CD4-positive, alpha-beta T cell (primary cell): Measurements from ENCODE around the gene CMTR1. TPM values are rescaled to one million over a fixed set of nuclear protein-coding genes. Genes with fewer than 3 reads are reported as not detected.

ENCODE experiments used
- ATAC-seq: fragments of 200-7000 bp; cut with Tn5 transposase; one replicate; pipeline ENCODE4 v1.10.0; 2022; ENCODE audit warnings: mild to moderate bottlenecking; ENCODE audit not compliant: poor library complexity
- CTCF ChIA-PET: fragments of 350-600 bp; sonication (Branson Sonifier 250); formaldehyde crosslinking; loops from one replicate; lab custom pipeline; 2021; ENCODE audit warnings: antibody characterized with exemption, inconsistent platforms; lab: Charles Lee
- POLR2A ChIA-PET: fragments of 350-600 bp; sonication (Branson Sonifier 250); formaldehyde crosslinking; loops from one replicate; lab custom pipeline; 2021; ENCODE audit warnings: antibody characterized with exemption, inconsistent platforms; lab: Charles Lee
- DNase-seq, 14 experiments: peaks; one replicate each; pipeline ENCODE4 v3.0.0-alpha.2; 2013 to 2020; ENCODE audit warnings: mixed read lengths in 2 of 14
- H3K27ac ChIP-seq, 2 donors: one replicate each; pipeline versions ENCODE4 v1.5.1 to v1.7.0; 2013; ENCODE audit warnings: low read length in 2 of 2, low read depth in 1 of 2, mild to moderate bottlenecking in 1 of 2
- H3K27me3 ChIP-seq, 2 experiments: 1 replicate in 1 of 2; 2 replicates in 1 of 2; pipeline versions ENCODE4 v1.6.1 to v1.7.0; 2013; ENCODE audit warnings: low read length in 2 of 2, control low read depth in 1 of 2, mild to moderate bottlenecking in 1 of 2, moderate library complexity in 1 of 2; ENCODE audit not compliant: insufficient read depth in 2 of 2, control insufficient read depth in 1 of 2
- H3K36me3 ChIP-seq: one replicate; pipeline ENCODE4 v1.6.1; 2013; ENCODE audit warnings: low read length, control low read depth; ENCODE audit not compliant: insufficient read depth
- H3K4me1 ChIP-seq: one replicate; pipeline ENCODE4 v1.6.1; 2013; ENCODE audit warnings: low read length, control low read depth; ENCODE audit not compliant: insufficient read depth
- H3K4me3 ChIP-seq: one replicate; pipeline ENCODE4 v1.5.1; 2013; ENCODE audit warnings: mild to moderate bottlenecking, low read length, moderate library complexity
- H3K9me3 ChIP-seq, 2 experiments: 1 replicate in 1 of 2; 2 replicates in 1 of 2; pipeline versions ENCODE4 v1.6.1 to v1.7.0; 2013; ENCODE audit warnings: low read length in 2 of 2, mild to moderate bottlenecking in 2 of 2, control low read depth in 1 of 2, moderate library complexity in 1 of 2; ENCODE audit not compliant: control insufficient read depth in 1 of 2, insufficient read depth in 1 of 2
- H3K27ac Mint-ChIP-seq: one replicate; pipeline ENCODE4 v1.8.0; 2020; ENCODE audit warnings: mixed read lengths
- H3K27me3 Mint-ChIP-seq: one replicate; pipeline ENCODE4 v1.8.0; 2021; ENCODE audit warnings: mixed read lengths
- H3K36me3 Mint-ChIP-seq: one replicate; pipeline ENCODE4 v1.8.0; 2021; ENCODE audit warnings: low read depth, mixed read lengths
- H3K4me1 Mint-ChIP-seq: one replicate; pipeline ENCODE4 v1.8.0; 2021; ENCODE audit warnings: low read depth, mixed read lengths
- H3K4me3 Mint-ChIP-seq: one replicate; pipeline ENCODE4 v1.8.0; 2020; ENCODE audit warnings: mild to moderate bottlenecking, mixed read lengths
- H3K9me3 Mint-ChIP-seq: one replicate; pipeline ENCODE4 v1.8.0; 2020; ENCODE audit warnings: mixed read lengths
- CTCF ChIP-seq: fragments of 200-600 bp; IDR thresholded peaks from one replicate; pipeline ENCODE4 v1.8.0; 2022; ENCODE audit warnings: antibody characterized with exemption, mild to moderate bottlenecking
- intact Hi-C, 2 experiments: fragments of 100-400 bp; cut with DNase I in 1 of 2; cut with micrococcal nuclease in 1 of 2; formaldehyde crosslinking; loops; one replicate each; pipeline versions ENCODE4 v1.15.1 to v1.9.0; 2023 to 2025; cut with DNase I, micrococcal nuclease
- total RNA-seq, 174 experiments: library from RNA in 2 of 174; stranded (reverse) in 2 of 174; gene quantifications; one replicate each; pipeline ENCODE4 v1.2.3 and lab custom pipeline; 2021 to 2026

CMTR1 gene
- total RNA-seq, 2 experiments from 2014 or later: 79.7 to 80.3 TPM

GRCh38 chr6:37477191-37477590, 44.2 kb downstream of the CMTR1 start:
- intact Hi-C loops: no loop called here
- TF ChIP-seq CTCF: no peak
- Mint-ChIP-seq H3K4me3 (no peak overlapping the region), H3K27me3 (no peaks in the 10 kb centered on the region), H3K9me3 (no peaks in the 10 kb centered on the region), H3K4me1 (no peaks in the 10 kb centered on the region), H3K27ac (no peak overlapping the region), H3K36me3 (peaks cover 91% of the 10 kb centered on the region)
- ChIA-PET CTCF (no interaction called here), POLR2A (no interaction called here)
- H3K36me3 ChIP-seq: peaks cover 98% of the 10 kb centered on the region
- ATAC-seq: no peak
- H3K27ac ChIP-seq: no peak overlapping the region
- no peaks in the 10 kb centered on the region for H3K27me3 ChIP-seq
- no peaks in the 10 kb centered on the region for H3K9me3 ChIP-seq
- no peaks in the 10 kb centered on the region for H3K4me1 ChIP-seq
- DNase-seq: no peak
- H3K4me3 ChIP-seq: no peak overlapping the region

DNA sequence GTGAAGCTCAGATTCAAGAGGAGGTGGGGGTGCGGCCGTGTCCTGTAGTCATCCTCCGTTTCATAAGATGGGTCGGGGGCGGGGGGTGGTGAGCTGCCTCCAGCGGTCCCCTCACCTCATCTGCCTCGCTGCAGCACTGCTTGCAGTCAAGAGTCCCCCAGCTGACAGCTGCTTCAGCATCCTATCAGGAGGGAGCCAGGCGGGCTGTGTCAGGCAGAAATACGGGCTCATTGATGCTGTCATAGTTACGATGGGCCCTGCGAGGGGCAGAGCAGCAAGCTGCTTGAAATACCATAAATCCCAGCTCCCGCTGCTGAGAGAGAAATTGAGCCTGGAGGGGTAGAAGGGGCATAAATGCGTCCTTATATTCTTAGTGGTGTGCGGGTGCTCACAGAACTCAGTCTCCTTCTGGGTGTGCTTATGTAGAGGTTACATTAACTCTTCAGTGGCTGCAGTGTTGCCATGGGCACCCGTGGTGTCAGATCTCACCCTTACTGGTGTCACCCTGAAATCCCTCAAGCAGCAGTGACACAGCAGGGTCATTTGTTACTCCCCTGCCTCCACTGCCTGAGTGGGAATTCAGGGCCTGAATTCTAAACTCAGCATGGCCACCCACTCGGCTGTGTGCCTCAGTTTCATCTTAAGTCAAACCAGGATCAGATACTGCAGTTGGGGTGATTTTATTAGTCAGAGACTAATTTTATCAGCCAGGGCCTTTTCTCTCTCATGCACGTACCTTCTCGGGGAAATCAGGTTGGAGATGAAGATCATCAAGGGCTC, 44.8 kb downstream of the CMTR1 start:
- ChIA-PET POLR2A (no interaction called here), CTCF (no interaction called here)
- no peak overlapping the region for H3K4me3 Mint-ChIP-seq
- Histone ChIP-seq H3K36me3 (peaks cover 98% of the 10 kb centered on the region), H3K9me3 (no peaks in the 10 kb centered on the region), H3K4me1 (no peaks in the 10 kb centered on the region), H3K27me3 (no peaks in the 10 kb centered on the region), H3K27ac (no peak overlapping the region), H3K4me3 (no peak overlapping the region)
- no peaks in the 10 kb centered on the region for H3K4me1 Mint-ChIP-seq
- no peaks in the 10 kb centered on the region for H3K27me3 Mint-ChIP-seq
- no peak for TF ChIP-seq CTCF
- no peak for DNase-seq
- peaks cover 91% of the 10 kb centered on the region for H3K36me3 Mint-ChIP-seq
- H3K27ac Mint-ChIP-seq: no peak overlapping the region
- no peaks in the 10 kb centered on the region for H3K9me3 Mint-ChIP-seq
- no peak for ATAC-seq
- intact Hi-C loops: no loop called here

GRCh38 chr6:37478827-37479226, 45.8 kb downstream of the CMTR1 start:
- no peak overlapping the region for H3K27ac ChIP-seq
- peaks cover 4% of the 10 kb centered on the region for H3K4me1 ChIP-seq
- H3K4me3 ChIP-seq: no peak overlapping the region
- no peak for ATAC-seq
- CTCF ChIA-PET: no interaction called here
- Mint-ChIP-seq H3K27ac (no peak overlapping the region), H3K4me1 (no peaks in the 10 kb centered on the region), H3K27me3 (no peaks in the 10 kb centered on the region), H3K9me3 (no peaks in the 10 kb centered on the region), H3K4me3 (no peak overlapping the region), H3K36me3 (peaks cover 91% of the 10 kb centered on the region)
- no peaks in the 10 kb centered on the region for H3K27me3 ChIP-seq
- intact Hi-C loops: no loop called here
- POLR2A ChIA-PET: interaction anchor here (1.2 kb wide), 1 partner anchor 38 kb away, joined by 4 read pairs; no protein-coding TSS in a partner anchor
- TF ChIP-seq CTCF: no peak
- H3K36me3 ChIP-seq: peaks cover 98% of the 10 kb centered on the region
- DNase-seq: no peak
- no peaks in the 10 kb centered on the region for H3K9me3 ChIP-seq
